Mucosa of gallbladder (tissue), 1 donor: ENCODE results near the gene P2RY6. TPM values are rescaled to one million over a fixed set of nuclear protein-coding genes. Genes with fewer than 3 reads are reported as not detected.

Experiments
- DNase-seq: peaks from one replicate; pipeline ENCODE4 v3.0.0-alpha.2; 2020; ENCODE audit warnings: low spot score
- total RNA-seq: library from RNA; stranded (reverse); gene quantifications from one replicate; pipeline ENCODE4 v1.2.1, GENCODE V29; 2021
- donor health status: DM: no; HTN: no; CAD: no.

The P2RY6 gene
- total RNA-seq, 1 donor from 2014 or later, result 2.9 TPM

DNA sequence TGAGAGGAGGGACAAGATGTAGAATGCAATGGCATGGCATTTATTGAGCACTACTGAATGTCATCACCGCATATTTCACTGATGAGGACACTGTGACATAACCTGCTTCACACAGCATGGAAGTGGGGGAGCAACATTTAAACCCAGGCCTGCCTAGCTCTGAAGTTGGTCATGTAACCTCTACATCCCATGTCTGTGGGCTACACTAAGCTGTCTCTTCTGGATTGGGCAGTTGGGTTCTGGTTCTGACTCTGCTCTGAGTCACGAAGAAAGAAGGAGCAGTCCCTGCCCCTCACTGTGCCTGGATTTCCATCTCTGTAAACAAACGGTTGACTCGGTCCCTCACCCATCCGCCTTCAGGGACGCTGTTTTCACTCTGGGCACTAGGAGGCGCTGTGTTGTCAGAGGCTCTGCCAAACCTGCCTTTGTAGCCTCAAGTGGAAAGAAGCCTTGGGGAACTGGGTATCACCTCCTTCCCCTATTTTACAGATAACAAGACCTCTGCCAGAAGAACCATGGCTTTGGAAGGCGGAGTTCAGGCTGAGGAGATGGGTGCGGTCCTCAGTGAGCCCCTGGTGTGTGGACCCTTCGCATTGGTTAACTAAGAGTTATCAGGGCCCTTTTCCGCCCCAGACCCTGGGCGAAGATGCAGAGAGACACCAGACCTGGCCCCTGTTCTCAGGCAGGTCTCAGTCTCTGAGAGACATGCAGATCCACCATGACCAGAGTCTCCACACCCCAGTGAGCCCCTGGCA, 23.3 kb downstream of the P2RY6 start:
- DNase-seq, result peak; percentile 70

- DNase-seq, result no peak
Measured at GRCh38 chr11:73295996-73296318, 23.8 kb downstream of the P2RY6 start.

DNA sequence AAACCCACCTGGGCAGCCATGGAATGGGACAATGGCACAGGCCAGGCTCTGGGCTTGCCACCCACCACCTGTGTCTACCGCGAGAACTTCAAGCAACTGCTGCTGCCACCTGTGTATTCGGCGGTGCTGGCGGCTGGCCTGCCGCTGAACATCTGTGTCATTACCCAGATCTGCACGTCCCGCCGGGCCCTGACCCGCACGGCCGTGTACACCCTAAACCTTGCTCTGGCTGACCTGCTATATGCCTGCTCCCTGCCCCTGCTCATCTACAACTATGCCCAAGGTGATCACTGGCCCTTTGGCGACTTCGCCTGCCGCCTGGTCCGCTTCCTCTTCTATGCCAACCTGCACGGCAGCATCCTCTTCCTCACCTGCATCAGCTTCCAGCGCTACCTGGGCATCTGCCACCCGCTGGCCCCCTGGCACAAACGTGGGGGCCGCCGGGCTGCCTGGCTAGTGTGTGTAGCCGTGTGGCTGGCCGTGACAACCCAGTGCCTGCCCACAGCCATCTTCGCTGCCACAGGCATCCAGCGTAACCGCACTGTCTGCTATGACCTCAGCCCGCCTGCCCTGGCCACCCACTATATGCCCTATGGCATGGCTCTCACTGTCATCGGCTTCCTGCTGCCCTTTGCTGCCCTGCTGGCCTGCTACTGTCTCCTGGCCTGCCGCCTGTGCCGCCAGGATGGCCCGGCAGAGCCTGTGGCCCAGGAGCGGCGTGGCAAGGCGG, 24.5 kb downstream of the P2RY6 start:
- DNase-seq, result no peak

DNA sequence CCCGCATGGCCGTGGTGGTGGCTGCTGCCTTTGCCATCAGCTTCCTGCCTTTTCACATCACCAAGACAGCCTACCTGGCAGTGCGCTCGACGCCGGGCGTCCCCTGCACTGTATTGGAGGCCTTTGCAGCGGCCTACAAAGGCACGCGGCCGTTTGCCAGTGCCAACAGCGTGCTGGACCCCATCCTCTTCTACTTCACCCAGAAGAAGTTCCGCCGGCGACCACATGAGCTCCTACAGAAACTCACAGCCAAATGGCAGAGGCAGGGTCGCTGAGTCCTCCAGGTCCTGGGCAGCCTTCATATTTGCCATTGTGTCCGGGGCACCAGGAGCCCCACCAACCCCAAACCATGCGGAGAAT, 25.1 kb downstream of the P2RY6 start:
- no peak for DNase-seq

DNA sequence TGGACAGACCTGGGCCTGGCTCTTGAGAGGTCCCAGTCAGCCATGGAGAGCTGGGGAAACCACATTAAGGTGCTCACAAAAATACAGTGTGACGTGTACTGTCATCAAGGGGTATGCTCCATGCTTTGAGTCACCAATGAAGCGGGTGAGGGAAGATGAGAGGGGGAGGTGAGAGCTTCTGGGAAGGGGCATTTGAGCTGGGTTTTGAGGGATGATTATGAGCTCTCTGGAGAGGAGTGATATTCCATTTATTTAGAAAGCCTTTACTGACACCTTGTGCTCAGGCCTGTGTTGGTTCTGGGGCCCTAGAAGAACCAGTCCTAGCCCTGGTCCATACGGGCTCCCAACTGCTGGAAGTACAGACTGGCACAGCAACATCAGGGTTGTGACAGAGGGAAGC, 25.6 kb downstream of the P2RY6 start:
- no peak for DNase-seq

DNA sequence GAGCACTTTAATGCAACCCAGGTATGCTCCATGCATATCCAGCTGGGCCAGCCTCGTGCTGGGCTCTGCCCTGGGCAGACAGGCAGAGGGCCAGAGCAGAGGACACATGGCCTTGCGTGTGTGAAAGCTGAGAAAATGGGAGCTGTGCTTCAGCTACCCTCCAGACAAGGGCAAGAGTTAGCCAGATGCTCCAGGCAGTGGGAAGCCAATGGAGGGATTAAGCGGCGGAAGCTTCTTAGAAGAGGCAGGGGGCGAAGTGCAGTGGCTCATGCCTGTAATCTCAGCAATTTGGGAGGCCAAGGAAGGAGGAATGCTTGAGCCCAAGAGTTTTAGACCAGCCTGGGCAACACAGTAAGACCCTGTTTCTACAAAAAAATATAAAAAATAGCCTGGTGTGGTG, 26.1 kb downstream of the P2RY6 start:
- no peak for DNase-seq

- DNase-seq, result no peak
Measured at GRCh38 chr11:73299751-73300150, 27.6 kb downstream of the P2RY6 start.

DNA sequence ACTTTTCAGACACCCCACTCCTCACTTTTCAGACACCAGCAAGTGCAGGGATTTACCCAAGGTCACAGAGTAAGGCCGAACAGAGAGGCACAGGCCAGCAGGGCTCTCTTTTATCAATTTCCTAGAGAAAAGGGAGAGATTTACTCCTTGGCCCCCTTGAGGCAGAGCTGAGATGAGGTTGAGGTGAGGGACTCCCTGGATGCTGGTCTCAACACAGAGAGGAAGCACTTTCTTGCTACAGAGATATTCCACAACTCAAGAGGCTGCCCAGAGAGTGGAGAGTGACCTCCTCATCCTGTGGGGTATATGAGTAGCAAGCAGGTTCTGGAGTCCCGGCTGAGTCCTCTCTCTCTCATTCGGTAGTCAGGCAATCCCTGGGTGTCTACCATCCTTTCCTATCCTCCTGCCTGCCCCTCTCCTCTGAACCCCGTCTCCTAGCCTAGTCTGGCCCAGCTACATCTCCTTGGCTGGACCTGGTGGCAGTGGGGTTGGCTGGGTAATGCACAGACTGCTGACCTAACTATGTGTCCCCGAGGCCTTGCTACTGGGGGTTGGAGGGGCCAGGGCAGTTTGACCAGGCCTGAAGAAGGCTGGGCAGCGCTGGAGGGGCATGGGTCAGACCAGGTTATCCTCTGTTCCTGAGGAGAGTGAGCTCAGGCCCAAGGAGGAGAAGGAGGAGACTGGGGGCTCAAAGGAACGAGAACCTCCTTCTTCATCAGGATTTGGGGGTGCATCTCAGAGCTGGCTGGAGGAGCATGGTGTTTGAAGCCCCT, 34.1 kb downstream of the P2RY6 start:
- DNase-seq, result no peak

GRCh38 chr11:73306977-73307322, 34.8 kb downstream of the P2RY6 start:
- no peak for DNase-seq

- DNase-seq, result peak; percentile 98
Measured at GRCh38 chr11:73307323-73308002, 35.3 kb downstream of the P2RY6 start.

DNA sequence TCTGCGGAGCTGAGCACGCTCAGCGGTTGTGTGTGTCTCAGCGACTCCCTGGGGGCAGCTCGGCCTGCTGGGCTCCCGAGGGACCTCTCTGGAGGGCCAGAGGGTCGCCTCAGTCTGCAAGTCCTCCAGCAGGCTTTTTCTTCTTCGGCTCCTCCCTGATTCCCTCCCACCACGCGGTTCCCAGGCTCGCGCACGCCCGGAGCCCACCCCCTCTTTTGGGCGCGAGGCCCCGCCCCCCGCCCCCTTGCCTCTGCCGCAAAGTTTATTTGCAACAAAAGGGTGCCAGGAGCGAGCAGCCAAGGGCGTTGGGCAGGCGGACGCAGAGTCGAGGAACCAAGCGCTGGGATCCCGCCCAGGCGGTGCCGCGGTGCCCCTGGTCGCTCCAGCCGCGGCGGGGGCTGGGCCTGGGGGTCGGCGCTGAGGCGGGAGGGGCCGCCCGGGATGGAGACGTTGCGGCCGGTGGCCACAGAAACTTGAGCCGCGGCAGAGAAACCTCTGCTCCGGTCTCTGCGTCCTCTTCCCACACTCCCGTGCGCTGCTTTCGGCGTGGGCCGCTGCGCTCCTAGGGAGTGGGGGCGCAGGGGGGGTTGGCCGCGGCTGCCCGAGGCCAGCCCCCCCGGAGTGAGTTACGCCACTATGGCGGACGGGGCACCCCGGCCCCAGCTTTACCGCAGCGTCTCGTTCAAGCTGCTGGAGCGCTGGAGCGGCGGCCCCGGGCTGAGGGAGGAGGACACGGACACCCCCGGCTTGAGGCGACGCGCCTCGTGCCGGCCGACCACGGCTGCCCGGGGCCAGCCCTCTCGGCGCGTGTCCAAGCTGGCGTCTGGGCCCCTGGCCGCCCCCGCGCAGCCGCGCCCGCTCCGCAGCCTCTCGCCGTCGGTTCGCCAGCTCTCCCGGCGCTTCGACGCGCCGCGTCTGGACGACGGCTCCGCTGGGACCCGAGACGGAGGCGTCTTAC, 36.1 kb downstream of the P2RY6 start, which contains the start of gene ARHGEF17:
TSS of gene ARHGEF17 (plus strand) at position 274 of the 958 bp plus-strand sequence. CDS start at position 637, 363 bp downstream.
- DNase-seq, result peak; percentile 56

DNA sequence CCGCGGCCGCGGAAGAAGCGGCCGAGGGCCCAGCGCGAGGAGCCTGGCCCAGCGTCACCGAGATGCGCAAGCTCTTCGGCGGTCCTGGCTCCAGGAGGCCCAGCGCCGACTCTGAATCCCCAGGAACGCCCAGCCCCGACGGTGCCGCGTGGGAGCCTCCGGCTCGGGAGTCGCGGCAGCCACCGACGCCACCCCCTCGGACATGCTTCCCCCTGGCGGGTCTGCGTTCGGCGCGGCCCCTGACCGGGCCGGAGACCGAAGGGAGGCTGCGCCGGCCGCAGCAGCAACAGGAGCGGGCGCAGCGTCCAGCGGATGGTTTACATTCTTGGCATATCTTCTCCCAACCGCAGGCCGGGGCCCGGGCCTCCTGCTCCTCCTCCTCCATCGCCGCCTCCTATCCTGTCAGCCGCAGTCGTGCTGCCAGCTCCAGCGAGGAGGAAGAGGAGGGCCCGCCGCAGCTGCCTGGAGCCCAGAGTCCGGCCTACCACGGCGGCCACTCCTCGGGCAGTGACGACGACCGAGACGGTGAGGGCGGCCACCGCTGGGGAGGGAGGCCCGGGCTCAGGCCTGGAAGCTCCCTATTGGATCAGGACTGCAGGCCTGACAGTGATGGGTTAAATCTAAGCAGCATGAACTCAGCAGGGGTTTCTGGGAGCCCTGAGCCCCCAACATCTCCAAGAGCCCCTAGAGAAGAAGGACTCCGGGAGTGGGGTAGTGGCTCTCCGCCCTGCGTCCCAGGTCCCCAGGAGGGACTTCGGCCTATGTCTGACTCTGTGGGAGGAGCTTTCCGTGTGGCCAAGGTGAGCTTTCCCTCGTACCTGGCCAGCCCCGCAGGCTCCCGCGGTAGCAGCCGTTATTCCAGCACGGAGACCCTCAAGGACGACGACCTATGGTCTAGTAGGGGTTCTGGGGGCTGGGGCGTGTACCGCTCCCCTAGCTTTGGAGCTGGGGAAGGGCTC, 37.1 kb downstream of the P2RY6 start:
- peak; percentile 90 for DNase-seq

GRCh38 chr11:73310076-73310475, 37.9 kb downstream of the P2RY6 start:
- DNase-seq, result no peak

- no peak for DNase-seq
Measured at GRCh38 chr11:73310661-73311393, 38.7 kb downstream of the P2RY6 start.

GRCh38 chr11:73311394-73311869, 39.3 kb downstream of the P2RY6 start:
- DNase-seq, result no peak

DNA sequence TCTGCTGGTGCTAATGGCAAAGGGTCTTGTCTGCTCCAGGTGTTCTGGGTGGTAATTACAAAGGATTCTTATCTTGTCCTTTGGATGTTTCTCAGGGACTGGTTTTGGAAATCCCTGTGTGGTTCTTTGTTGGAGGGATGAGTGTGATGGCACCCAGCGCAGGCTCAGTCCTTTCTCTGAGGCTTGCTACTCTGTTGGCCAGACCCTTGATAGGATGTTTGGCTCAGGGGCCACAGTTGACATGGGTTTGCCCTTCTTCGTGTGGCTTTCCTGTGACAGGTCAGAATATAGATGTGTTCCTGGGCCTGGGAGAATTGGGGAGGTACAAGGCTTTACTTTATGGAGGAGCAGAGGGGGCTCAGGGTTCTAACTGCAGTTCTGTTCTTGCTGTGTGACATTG, 39.9 kb downstream of the P2RY6 start:
- no peak for DNase-seq

GRCh38 chr11:73312851-73313327, 40.8 kb downstream of the P2RY6 start:
- peak; percentile 35 for DNase-seq

DNA sequence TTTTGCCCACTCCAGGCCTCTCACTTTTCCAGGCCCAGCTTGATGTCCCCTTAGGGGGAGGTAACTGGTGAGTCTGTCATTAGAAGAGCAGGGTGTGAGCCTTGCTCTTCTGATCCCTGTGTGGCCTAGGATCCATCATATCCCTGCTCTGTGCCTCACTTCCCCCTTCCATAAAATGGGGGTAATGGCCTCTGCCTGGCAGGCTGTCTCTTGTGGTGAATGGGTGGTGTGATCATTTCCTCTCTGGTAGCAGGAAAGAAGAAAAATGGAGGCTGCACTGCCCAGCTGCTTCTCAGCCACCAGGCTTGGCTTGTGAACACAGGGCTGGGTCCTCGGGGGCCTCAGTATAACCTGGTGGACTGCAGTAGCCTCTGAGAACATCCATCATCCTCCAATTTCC, 41.5 kb downstream of the P2RY6 start:
- no peak for DNase-seq
